ENCODE data around the gene CALHM4. TPM values are rescaled to one million over a fixed set of nuclear protein-coding genes. Genes with fewer than 3 reads are reported as not detected.

CALHM4 gene
- total RNA-seq: not detected in 2 replicates

GRCh38 chr6:116553451-116553850 is at the start of gene CALHM4:
Gene CALHM4 (plus strand): TSS chr6:116553751. CDS start chr6:116553794, 43 bp downstream.

GRCh38 chr6:116511424-116512110 is 42.0 kb upstream of the CALHM4 start, which contains the start of gene CALHM5:
Gene CALHM5 (plus strand): TSS chr6:116511639. CDS start chr6:116511697, 58 bp downstream.

GRCh38 chr6:116545651-116546050 is 7.9 kb upstream of the CALHM4 start, which contains the start of gene TRAPPC3L:
Gene TRAPPC3L (minus strand): TSS chr6:116545684. CDS start chr6:116545514, 170 bp downstream.

GRCh38 chr6:116570856-116571682 is 17.5 kb downstream of the CALHM4 start, which contains the start of gene RWDD1:
Gene RWDD1 (plus strand): TSS chr6:116571504. CDS start chr6:116571583, 79 bp downstream.

Other genes with a start within 250 kb of the CALHM4 start
- 112 and 148 TPM in 2 replicates for gene DSE, start 182.8 kb upstream of the CALHM4 start, total RNA-seq
- 0.43 and 0.68 TPM in 2 replicates for gene CALHM6, start 92.4 kb upstream of the CALHM4 start, total RNA-seq
- under 0.01 and 0.21 TPM in 2 replicates for gene CALHM5, start 42.1 kb upstream of the CALHM4 start, total RNA-seq
- not detected in 2 replicates for gene TRAPPC3L, start 8.1 kb upstream of the CALHM4 start, total RNA-seq
- 18.1 and 24.9 TPM in 2 replicates for gene RWDD1, start 17.8 kb downstream of the CALHM4 start, total RNA-seq
- under 0.01 TPM in 2 replicates for gene RSPH4A, start 62.7 kb downstream of the CALHM4 start, total RNA-seq
- 25.2 and 26.3 TPM in 2 replicates for gene ZUP1, start 115.0 kb downstream of the CALHM4 start, total RNA-seq
- 3.1 and 5.5 TPM in 2 replicates for gene KPNA5, start 127.5 kb downstream of the CALHM4 start, total RNA-seq
- gene FAM162B, start 212.0 kb downstream of the CALHM4 start, total RNA-seq: not detected in 2 replicates